Upper lobe of left lung (tissue), 4 donors: Measurements from ENCODE around the gene STIL.

ENCODE experiments used
- CTCF ChIP-seq, 6 experiments: fragments of 450-650 bp in 4 of 6; fragments of 200-600 bp in 2 of 6; sonication (generic) in 2 of 6; IDR thresholded peaks; one replicate each; pipeline ENCODE4 v1.5.1; 2016 to 2019; ENCODE audit warnings: antibody characterized with exemption in 6 of 6
- POLR2A ChIP-seq, 4 donors: fragments of 450-650 bp; IDR thresholded peaks; one replicate each; pipeline ENCODE4 v1.5.1; 2016 to 2017; ENCODE audit warnings: antibody characterized with exemption in 4 of 4, mild to moderate bottlenecking in 2 of 4

DNA sequence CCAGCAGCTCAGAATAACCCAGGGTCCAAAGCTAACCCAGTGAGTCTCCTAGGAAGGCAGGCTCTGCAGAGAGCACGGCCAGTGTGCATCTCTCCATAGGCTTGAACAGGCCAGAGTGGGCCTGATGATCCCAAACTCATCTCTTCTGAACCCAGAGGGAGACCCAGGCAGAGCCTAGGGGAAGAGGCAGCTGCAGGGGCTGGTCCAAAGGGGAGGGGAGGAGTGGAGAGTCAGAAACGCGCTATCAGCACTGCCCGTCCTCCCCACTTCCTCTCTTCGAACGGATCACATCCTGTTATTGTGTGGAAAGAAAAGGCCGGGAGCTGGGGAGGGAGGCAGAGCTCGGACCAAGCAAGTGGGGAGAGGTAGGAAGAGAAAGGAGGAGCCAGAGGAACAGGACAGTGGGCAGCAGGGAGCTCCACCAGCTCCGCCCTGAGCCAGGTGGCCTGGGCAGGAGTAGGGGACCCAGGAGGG is 102.1 kb downstream of the STIL start:
- no peak for TF ChIP-seq CTCF (IDR thresholded peaks at IDR 0.05)
- no peak for TF ChIP-seq POLR2A (IDR thresholded peaks at IDR 0.05)
